ENCODE results near the gene VDR.
A peak's percentile ranks its signal among the peaks of the same experiment; 100 is the strongest.
"Not testable (repeated sequence)": the region's sequence is repeated elsewhere in the genome, so short reads cannot be mapped to it uniquely, and the experiment has no call there.

Gene VDR

GRCh38 chr12:47846294-47846996 lies 58.3 kb downstream of the VDR start:
- no peak for TF ChIP-seq POLR2A (IDR thresholded peaks at IDR 0.05; ENCODE audit: low read depth, low read length)
- FAIRE-seq (no peak), DNase-seq (ENCODE audit: insufficient read length, low spot score) (no peak)

GRCh38 chr12:47845081-47845480 lies 59.7 kb downstream of the VDR start:
- no peak for TF ChIP-seq POLR2A (IDR thresholded peaks at IDR 0.05; ENCODE audit: low read depth, low read length)
- DNase-seq (ENCODE audit: insufficient read length, low spot score): no peak
- no peak for FAIRE-seq

- FAIRE-seq (no peak), DNase-seq (ENCODE audit: insufficient read length, low spot score) (no peak)
- TF ChIP-seq POLR2A (IDR thresholded peaks at IDR 0.05; ENCODE audit: low read depth, low read length): no peak
Measured at GRCh38 chr12:47844264-47845019, 60.4 kb downstream of the VDR start.

GRCh38 chr12:47843226-47843980 lies 61.4 kb downstream of the VDR start:
- FAIRE-seq: no peak
- DNase-seq (ENCODE audit: insufficient read length, low spot score): no peak
- TF ChIP-seq POLR2A (IDR thresholded peaks at IDR 0.05; ENCODE audit: low read depth, low read length): no peak

GRCh38 chr12:47842543-47842942 lies 62.3 kb downstream of the VDR start:
- DNase-seq (ENCODE audit: insufficient read length, low spot score); FAIRE-seq: not testable (repeated sequence)

- TF ChIP-seq POLR2A (IDR thresholded peaks at IDR 0.05; ENCODE audit: low read depth, low read length): no peak
- DNase-seq (ENCODE audit: insufficient read length, low spot score) (no peak), FAIRE-seq (no peak)
Measured at GRCh38 chr12:47841910-47842309, 62.9 kb downstream of the VDR start.

- TF ChIP-seq POLR2A (IDR thresholded peaks at IDR 0.05; ENCODE audit: low read depth, low read length): no peak
- no peak for FAIRE-seq
- no peak for DNase-seq (ENCODE audit: insufficient read length, low spot score)
Measured at GRCh38 chr12:47841501-47841900, 63.3 kb downstream of the VDR start.

- FAIRE-seq: no peak
- TF ChIP-seq POLR2A (IDR thresholded peaks at IDR 0.05; ENCODE audit: low read depth, low read length): no peak
Measured at GRCh38 chr12:47840571-47840970, 64.2 kb downstream of the VDR start.

GRCh38 chr12:47839214-47839876 lies 65.4 kb downstream of the VDR start:
- TF ChIP-seq POLR2A (IDR thresholded peaks at IDR 0.05; ENCODE audit: low read depth, low read length): no peak
- FAIRE-seq: no peak
- no peak for DNase-seq (ENCODE audit: insufficient read length, low spot score)

More at GRCh38 chr12:47840571-47840970, 64.2 kb downstream of the VDR start:
- DNase-seq (ENCODE audit: insufficient read length, low spot score): no peak

- DNase-seq (ENCODE audit: insufficient read length, low spot score) (peak; percentile 61), FAIRE-seq (no peak)
- no peak for TF ChIP-seq POLR2A (IDR thresholded peaks at IDR 0.05; ENCODE audit: low read depth, low read length)
Measured at GRCh38 chr12:47838286-47838931, 66.4 kb downstream of the VDR start.

GRCh38 chr12:47837190-47838171 lies 67.3 kb downstream of the VDR start:
- no peak for TF ChIP-seq POLR2A (IDR thresholded peaks at IDR 0.05; ENCODE audit: low read depth, low read length)
- FAIRE-seq (peak; percentile 27), DNase-seq (ENCODE audit: insufficient read length, low spot score) (peak; percentile 84)

GRCh38 chr12:47835831-47836155 lies 69.0 kb downstream of the VDR start:
- DNase-seq (ENCODE audit: insufficient read length, low spot score) (no peak), FAIRE-seq (no peak)
- no peak for TF ChIP-seq POLR2A (IDR thresholded peaks at IDR 0.05; ENCODE audit: low read depth, low read length)

Measured in H54 (cell line).